Astrocyte (in vitro differentiated cells and primary cell): Measurements from ENCODE around the gene SECISBP2.

ENCODE experiments used
- EZH2 ChIP-seq: IDR thresholded peaks from 2 replicates; pipeline ENCODE4 v1.6.1; 2012; ENCODE audit warnings: mild to moderate bottlenecking, low read length, inconsistent platforms; ENCODE audit not compliant: insufficient read depth
- TF ChIP-seq, protein P1 (sequence below): IDR thresholded peaks from 2 replicates; pipeline ENCODE4 v1.5.1; 2011; ENCODE audit warnings: low read depth, mild to moderate bottlenecking, inconsistent platforms, low read length, moderate library complexity; ENCODE audit not compliant: insufficient read depth

DNA sequence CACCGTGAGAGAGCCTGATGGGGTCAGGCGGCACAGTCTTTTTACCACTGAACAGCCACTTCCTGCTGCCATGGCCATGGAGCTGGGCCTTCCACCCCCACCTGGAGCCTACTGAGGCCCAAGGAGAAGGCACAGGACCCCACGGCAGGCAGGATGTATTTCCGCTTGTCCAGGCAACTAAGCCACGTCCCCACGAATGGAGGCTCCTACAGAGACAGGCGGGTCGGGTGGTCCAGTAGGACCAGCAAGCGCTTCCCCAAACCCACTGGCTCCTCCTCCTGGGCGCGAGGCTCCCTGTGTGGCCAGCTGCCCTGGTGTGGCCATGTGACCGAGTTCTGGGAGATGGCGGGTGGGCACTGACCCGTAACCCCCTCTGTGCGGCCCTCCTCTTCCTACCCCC is 66.5 kb downstream of the SECISBP2 start:
- TF ChIP-seq, protein P1, sequence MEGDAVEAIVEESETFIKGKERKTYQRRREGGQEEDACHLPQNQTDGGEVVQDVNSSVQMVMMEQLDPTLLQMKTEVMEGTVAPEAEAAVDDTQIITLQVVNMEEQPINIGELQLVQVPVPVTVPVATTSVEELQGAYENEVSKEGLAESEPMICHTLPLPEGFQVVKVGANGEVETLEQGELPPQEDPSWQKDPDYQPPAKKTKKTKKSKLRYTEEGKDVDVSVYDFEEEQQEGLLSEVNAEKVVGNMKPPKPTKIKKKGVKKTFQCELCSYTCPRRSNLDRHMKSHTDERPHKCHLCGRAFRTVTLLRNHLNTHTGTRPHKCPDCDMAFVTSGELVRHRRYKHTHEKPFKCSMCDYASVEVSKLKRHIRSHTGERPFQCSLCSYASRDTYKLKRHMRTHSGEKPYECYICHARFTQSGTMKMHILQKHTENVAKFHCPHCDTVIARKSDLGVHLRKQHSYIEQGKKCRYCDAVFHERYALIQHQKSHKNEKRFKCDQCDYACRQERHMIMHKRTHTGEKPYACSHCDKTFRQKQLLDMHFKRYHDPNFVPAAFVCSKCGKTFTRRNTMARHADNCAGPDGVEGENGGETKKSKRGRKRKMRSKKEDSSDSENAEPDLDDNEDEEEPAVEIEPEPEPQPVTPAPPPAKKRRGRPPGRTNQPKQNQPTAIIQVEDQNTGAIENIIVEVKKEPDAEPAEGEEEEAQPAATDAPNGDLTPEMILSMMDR = no peak
- TF ChIP-seq EZH2 = no peak
